A549 (cell line): ENCODE measurements around the gene NTRK2. TPM values are rescaled to one million over a fixed set of nuclear protein-coding genes. Genes with fewer than 3 reads are reported as not detected.
A peak's percentile ranks its signal among the peaks of the same experiment; 100 is the strongest.

ENCODE experiments used
- ATAC-seq, 2 experiments: fragments of 200-7000 bp in 1 of 2; fragments of >200 bp in 1 of 2; cut with Nextera tagmentation in 1 of 2; cut with Tn5 transposase in 1 of 2; 3 replicates each; pipeline versions ENCODE4 v1.8.0 to v1.9.1; 2018 to 2020; ENCODE audit warnings: mild to moderate bottlenecking in 1 of 2, moderate library complexity in 1 of 2
- CTCF ChIA-PET: fragments of 300-600 bp; sonication (Branson Sonifier 250); formaldehyde crosslinking; extraction: SDS; loops from one replicate; lab custom pipeline; 2021; ENCODE audit warnings: antibody characterized with exemption, inconsistent platforms; lab: Yijun Ruan, JAX
- POLR2A ChIA-PET: fragments of 350-600 bp; formaldehyde crosslinking; extraction: SDS; loops from one replicate; lab custom pipeline; 2021; ENCODE audit warnings: antibody characterized with exemption, inconsistent platforms; lab: Yijun Ruan, JAX
- DNase-seq, 2 experiments: peaks; one replicate each; pipeline versions ENCODE4 v3.0.0 to v3.0.0-alpha.2; 2011 to 2016; ENCODE audit warnings: low read depth in 1 of 2, low spot score in 1 of 2
- FAIRE-seq: peaks from 2 replicates; lab custom pipeline; 2011; peaks lifted over from hg19 to GRCh38; lab: Jason Lieb, UNC
- H3K27ac ChIP-seq, 2 experiments: fragments of >200 bp; sonication (Bioruptor Twin); formaldehyde crosslinking; 3 replicates each; pipeline ENCODE4 v1.5.1; 2016 to 2017
- H3K4me1 ChIP-seq: fragments of >200 bp; sonication (Bioruptor Twin); formaldehyde crosslinking; 3 replicates; pipeline ENCODE4 v1.6.1; 2016
- H3K4me2 ChIP-seq: fragments of >200 bp; sonication (Bioruptor Twin); formaldehyde crosslinking; 3 replicates; pipeline ENCODE4 v1.6.1; 2016
- H3K4me3 ChIP-seq: fragments of >200 bp; sonication (Bioruptor Twin); formaldehyde crosslinking; 3 replicates; pipeline ENCODE4 v1.5.1; 2016
- H3K9me3 ChIP-seq: fragments of >200 bp; sonication (Bioruptor Twin); formaldehyde crosslinking; 3 replicates; pipeline ENCODE4 v1.6.1; 2016
- CBX2 ChIP-seq: fragments of 200-600 bp; sonication (generic); IDR thresholded peaks from 2 replicates; pipeline ENCODE4 v1.6.1; 2016; ENCODE audit warnings: low read depth, mild to moderate bottlenecking, borderline replicate concordance
- CBX8 ChIP-seq: fragments of 200-600 bp; sonication (generic); IDR thresholded peaks from 2 replicates; pipeline ENCODE4 v1.6.1; 2016
- CEBPB ChIP-seq, 2 experiments: fragments of >200 bp in 1 of 2; sonication (Bioruptor Twin) in 1 of 2; formaldehyde crosslinking in 1 of 2; IDR thresholded peaks; 2 replicates each; pipeline ENCODE4 v1.6.1; 2012 to 2016
- CHD2 ChIP-seq: fragments of 150-350 bp; IDR thresholded peaks from 2 replicates; pipeline ENCODE4 v1.6.1; 2014; ENCODE audit warnings: low read length; ENCODE audit not compliant: partially characterized antibody
- E2F6 ChIP-seq: IDR thresholded peaks from 2 replicates; pipeline ENCODE4 v1.6.1; 2012; ENCODE audit warnings: low read depth, borderline replicate concordance
- EHF ChIP-seq: fragments of 250-450 bp; sonication (Bioruptor Pico); IDR thresholded peaks from 2 replicates; pipeline ENCODE4 v1.5.0; 2020; ENCODE audit warnings: mild to moderate bottlenecking
- ELK1 ChIP-seq: fragments of 150-350 bp; IDR thresholded peaks from 2 replicates; pipeline ENCODE4 v1.6.1; 2014; ENCODE audit warnings: low read depth, mild to moderate bottlenecking, low read length
- FOSL2 ChIP-seq, 2 experiments: fragments of 450-650 bp in 1 of 2; fragments of >200 bp in 1 of 2; sonication (Bioruptor Twin) in 1 of 2; formaldehyde crosslinking; IDR thresholded peaks; 2 replicates each; pipeline versions ENCODE4 v1.5.0 to v1.6.1; 2016 to 2020; ENCODE audit warnings: mild to moderate bottlenecking in 1 of 2, moderate library complexity in 1 of 2
- FOXS1 ChIP-seq: fragments of 250-450 bp; sonication (Bioruptor Pico); IDR thresholded peaks from 2 replicates; pipeline ENCODE4 v1.5.0; 2020; ENCODE audit warnings: mild to moderate bottlenecking, moderate library complexity
- HDAC2 ChIP-seq: fragments of 200-600 bp; sonication (generic); IDR thresholded peaks from 2 replicates; pipeline ENCODE4 v1.6.1; 2016
- HEYL ChIP-seq: fragments of 250-450 bp; sonication (Bioruptor Pico); IDR thresholded peaks from 2 replicates; pipeline ENCODE4 v1.8.0; 2021; ENCODE audit warnings: mild to moderate bottlenecking, moderate library complexity
- HOXA7 ChIP-seq: fragments of 250-450 bp; sonication (Bioruptor Pico); IDR thresholded peaks from 2 replicates; pipeline ENCODE4 v1.5.0; 2020; ENCODE audit warnings: mild to moderate bottlenecking, moderate library complexity
- HOXB5 ChIP-seq: fragments of 250-450 bp; sonication (Bioruptor Pico); IDR thresholded peaks from 2 replicates; pipeline ENCODE4 v1.5.0; 2020; ENCODE audit warnings: mild to moderate bottlenecking, moderate library complexity
- JUN ChIP-seq, 2 experiments: fragments of >200 bp; sonication (Bioruptor Twin); formaldehyde crosslinking; IDR thresholded peaks; 2 replicates in 1 of 2; 3 replicates in 1 of 2; pipeline ENCODE4 v1.6.1; 2016 to 2017
- JUNB ChIP-seq: fragments of >200 bp; sonication (Bioruptor Twin); formaldehyde crosslinking; IDR thresholded peaks from 2 replicates; pipeline ENCODE4 v1.6.1; 2016
- KDM1A ChIP-seq: fragments of 200-600 bp; sonication (generic); IDR thresholded peaks from 2 replicates; pipeline ENCODE4 v1.6.1; 2016; ENCODE audit warnings: low read depth, mild to moderate bottlenecking
- KDM5A ChIP-seq: fragments of 200-600 bp; sonication (generic); IDR thresholded peaks from 2 replicates; pipeline ENCODE4 v1.6.1; 2016; ENCODE audit warnings: antibody characterized with exemption, mild to moderate bottlenecking
- PBX3 ChIP-seq: IDR thresholded peaks from 2 replicates; pipeline ENCODE4 v1.6.1; 2012
- PHF8 ChIP-seq: fragments of 200-600 bp; sonication (generic); IDR thresholded peaks from 2 replicates; pipeline ENCODE4 v1.6.1; 2016; ENCODE audit warnings: low read depth, mild to moderate bottlenecking, antibody characterized with exemption, moderate library complexity, borderline replicate concordance
- RARB ChIP-seq: fragments of 250-450 bp; sonication (Bioruptor Pico); IDR thresholded peaks from 2 replicates; pipeline ENCODE4 v1.8.0; 2021; ENCODE audit warnings: mild to moderate bottlenecking, moderate library complexity
- RFX5 ChIP-seq: fragments of 450-650 bp; IDR thresholded peaks from 2 replicates; pipeline ENCODE4 v1.7.1; 2014; ENCODE audit warnings: antibody characterized with exemption, mild to moderate bottlenecking, moderate library complexity
- RNF2 ChIP-seq: fragments of 200-600 bp; sonication (generic); IDR thresholded peaks from 2 replicates; pipeline ENCODE4 v1.6.1; 2016; ENCODE audit warnings: low read depth, mild to moderate bottlenecking, antibody characterized with exemption, moderate library complexity, borderline replicate concordance
- SMC3 ChIP-seq: fragments of >200 bp; sonication (Bioruptor Twin); formaldehyde crosslinking; IDR thresholded peaks from 3 replicates; pipeline ENCODE4 v1.6.1; 2018; ENCODE audit warnings: inconsistent platforms
- TFCP2L1 ChIP-seq: fragments of 250-450 bp; sonication (Bioruptor Pico); IDR thresholded peaks from 2 replicates; pipeline ENCODE4 v1.5.0; 2021; ENCODE audit warnings: mild to moderate bottlenecking
- ZC3H11A ChIP-seq: fragments of 450-650 bp; IDR thresholded peaks from 2 replicates; pipeline ENCODE4 v1.6.1; 2014; ENCODE audit warnings: antibody characterized with exemption, mild to moderate bottlenecking
- ZFP36 ChIP-seq: fragments of 450-650 bp; IDR thresholded peaks from 2 replicates; pipeline ENCODE4 v1.6.1; 2014; ENCODE audit warnings: borderline replicate concordance; ENCODE audit not compliant: partially characterized antibody
- ZSCAN20 ChIP-seq: fragments of 250-450 bp; sonication (Bioruptor Pico); IDR thresholded peaks from 2 replicates; pipeline ENCODE4 v1.8.0; 2022; ENCODE audit warnings: mild to moderate bottlenecking, moderate library complexity
- WGBS: methylation state at CpG from one replicate; pipeline ENCODE4 v1.1.6; 2017; ENCODE audit errors: missing lambda C conversion rate; 5-methylcytosine and 5-hydroxymethylcytosine counted together
- polyA plus RNA-seq, 4 experiments: library from polyadenylated mRNA; depleted of rRNA in 3 of 4; stranded (reverse); fragments of >200 nt; fragmentation: RNase III in 1 of 4; extraction: RNeasy Plus Mini Kit Qiagen cat#74134 plus additional on column Dnase treatment in 1 of 4; gene quantifications; 2 replicates in 3 of 4; 3 replicates in 1 of 4; pipeline ENCODE4 v1.2.3, GENCODE V29; 2011 to 2017

Gene NTRK2
- polyA plus RNA-seq, 2 of the 4 experiments (the other 2 are of a cell fraction), result 0.03 TPM

- DNase-seq, result no peak
- no peak for FAIRE-seq
- CTCF ChIA-PET, result interaction anchor here (1.3 to 1.7 kb wide), 2 partner anchors 26 to 274 kb away, joined by 3 to 4 read pairs; no protein-coding TSS in a partner anchor
- no peaks in the 10 kb centered on the region for H3K9me3 ChIP-seq
- H3K27ac ChIP-seq, result peak overlapping the region; percentile 29 to 73; a peak in 5 of 6 replicates
- no peak overlapping the region; the same call in 2 of the 3 replicates for H3K4me2 ChIP-seq
- TF ChIP-seq RNF2, result no peak
- no peak for TF ChIP-seq CBX2
- TF ChIP-seq HEYL (CRISPR knock-in tag), result no peak
- no peak for TF ChIP-seq EHF (CRISPR knock-in tag)
- TF ChIP-seq HOXA7, result no peak
- TF ChIP-seq RARB (CRISPR knock-in tag), result no peak
- no peak for TF ChIP-seq JUNB
- TF ChIP-seq KDM5A, result no peak
- TF ChIP-seq SMC3, result no peak
- TF ChIP-seq HDAC2, result no peak
- TF ChIP-seq PBX3, result no peak
- no peak for TF ChIP-seq FOSL2 (IDR thresholded peaks at IDR 0.05)
- TF ChIP-seq FOSL2 (CRISPR knock-in tag; IDR thresholded peaks at IDR 0.05), result no peak
- TF ChIP-seq RFX5, result no peak
- no peak for TF ChIP-seq ELK1
- no peak for TF ChIP-seq ZC3H11A
- no peak for TF ChIP-seq ZSCAN20 (CRISPR knock-in tag)
- TF ChIP-seq CBX8, result no peak
- no peak for TF ChIP-seq CEBPB (IDR thresholded peaks at IDR 0.05)
- no peak for TF ChIP-seq FOXS1
- TF ChIP-seq ZFP36, result no peak
- POLR2A ChIA-PET, result no interaction called here
- no peak for ATAC-seq
- H3K4me3 ChIP-seq, result no peak overlapping the region
- peaks cover 33% of the 10 kb centered on the region for H3K4me1 ChIP-seq
These were observed 302.0 kb downstream of the NTRK2 start for GRCh38 chr9:84971571-84971970.

- Histone ChIP-seq H3K27ac (no peak overlapping the region), H3K4me2 (no peak overlapping the region), H3K4me1 (peaks cover 26% of the 10 kb centered on the region), H3K4me3 (no peak overlapping the region), H3K9me3 (no peaks in the 10 kb centered on the region)
- no peak for FAIRE-seq
- no peak for DNase-seq
- ChIA-PET CTCF (interaction anchor here (1.1 to 1.6 kb wide), 2 partner anchors 13 to 20 kb away, joined by 3 to 4 read pairs; no protein-coding TSS in a partner anchor), POLR2A (no interaction called here)
- no peak for ATAC-seq
- WGBS, result 59% methylated on average over 1 of the region's 1 CpG
- TF ChIP-seq CHD2 (no peak), RFX5 (no peak), PHF8 (no peak), E2F6 (no peak), KDM1A (no peak), TFCP2L1 (no peak), PBX3 (no peak), JUN (IDR thresholded peaks at IDR 0.05) (no peak), CBX2 (no peak), EHF (CRISPR knock-in tag) (no peak), KDM5A (no peak), FOSL2 (IDR thresholded peaks at IDR 0.05) (no peak), FOSL2 (CRISPR knock-in tag; IDR thresholded peaks at IDR 0.05) (no peak), HOXB5 (CRISPR knock-in tag) (no peak), RARB (CRISPR knock-in tag) (no peak)
These were observed 304.7 kb downstream of the NTRK2 start for GRCh38 chr9:84974258-84974657.
